Activated T-cell treated with anti-CD3 and anti-CD28 coated beads, Interleukin-2, amount 50 U/mL, for 72 hours (primary cell): Measurements from ENCODE around the gene C9orf152. TPM values are rescaled to one million over a fixed set of nuclear protein-coding genes. Genes with fewer than 3 reads are reported as not detected.

ENCODE experiments used
- ATAC-seq, 2 donors: fragments of 150-1000 bp; cut with Tn5 transposase; replicated peaks in 1 of 2; 2 replicates each; pipeline ENCODE4 v1.10.0; 2021; ENCODE audit warnings: moderate library complexity in 2 of 2, mild to moderate bottlenecking in 1 of 2
- DNase-seq, 2 donors: peaks; one replicate each; pipeline ENCODE4 v3.0.0; 2021 to 2022; ENCODE audit warnings: mixed read lengths in 1 of 2
- H3K27ac Mint-ChIP-seq: one replicate; pipeline ENCODE4 v1.8.0; 2022; ENCODE audit warnings: mild to moderate bottlenecking, moderate library complexity, mixed read lengths
- H3K27me3 Mint-ChIP-seq: one replicate; pipeline ENCODE4 v1.8.0; 2022; ENCODE audit warnings: low read depth, mixed read lengths
- H3K36me3 Mint-ChIP-seq, 2 donors: one replicate each; pipeline ENCODE4 v1.8.0; 2022; ENCODE audit warnings: mixed read lengths in 2 of 2, mild to moderate bottlenecking in 1 of 2; ENCODE audit not compliant: insufficient read depth in 2 of 2
- H3K4me1 Mint-ChIP-seq: one replicate; pipeline ENCODE4 v1.8.0; 2022; ENCODE audit warnings: low read depth, mixed read lengths
- H3K4me3 Mint-ChIP-seq, 2 donors: one replicate each; pipeline ENCODE4 v1.8.0; 2022; ENCODE audit warnings: mild to moderate bottlenecking in 2 of 2, mixed read lengths in 2 of 2, moderate library complexity in 2 of 2
- H3K9me3 Mint-ChIP-seq, 2 donors: one replicate each; pipeline ENCODE4 v1.8.0; 2022; ENCODE audit warnings: mixed read lengths in 2 of 2
- total RNA-seq, 2 donors: library from RNA; stranded (reverse); gene quantifications; one replicate each; pipeline ENCODE4 v1.2.3, GENCODE V29; 2022

C9orf152 gene
- total RNA-seq, 2 donors from 2014 or later, result not detected

- Mint-ChIP-seq H3K4me1 (peaks cover 6% of the 10 kb centered on the region), H3K4me3 (no peak overlapping the region), H3K27me3 (no peaks in the 10 kb centered on the region), H3K36me3 (no peaks in the 10 kb centered on the region), H3K27ac (no peak overlapping the region), H3K9me3 (no peaks in the 10 kb centered on the region)
- ATAC-seq (peak in 1 of 2 donors; percentile 19), DNase-seq (no peak)
Measured at GRCh38 chr9:110186254-110186653, 21.7 kb downstream of the C9orf152 start.

DNA sequence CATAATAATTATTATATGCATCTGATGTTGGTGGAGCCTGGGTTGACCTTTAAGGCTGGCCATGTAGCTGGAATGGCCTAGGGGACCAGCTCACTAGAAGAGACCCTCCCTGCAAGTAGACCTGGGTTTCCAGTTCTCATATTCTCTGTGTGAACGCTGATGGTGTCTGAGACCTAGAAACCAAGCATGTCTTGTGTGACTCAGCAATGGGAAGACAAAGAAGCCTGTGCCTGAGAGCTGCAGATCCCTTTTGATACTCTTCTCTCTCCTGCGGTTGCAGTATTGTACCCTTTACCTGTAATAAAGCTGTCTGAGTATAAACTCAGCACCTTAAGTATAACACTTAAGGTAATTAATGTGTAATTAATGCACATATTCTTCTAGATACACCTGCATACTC lies 22.2 kb downstream of the C9orf152 start:
- Mint-ChIP-seq H3K4me1 (peaks cover 6% of the 10 kb centered on the region), H3K36me3 (no peaks in the 10 kb centered on the region), H3K9me3 (peaks cover 0 to 3% of the 10 kb centered on the region in 2 donors), H3K27me3 (no peaks in the 10 kb centered on the region), H3K4me3 (no peak overlapping the region), H3K27ac (no peak overlapping the region)
- ATAC-seq (no peak), DNase-seq (no peak)

DNA sequence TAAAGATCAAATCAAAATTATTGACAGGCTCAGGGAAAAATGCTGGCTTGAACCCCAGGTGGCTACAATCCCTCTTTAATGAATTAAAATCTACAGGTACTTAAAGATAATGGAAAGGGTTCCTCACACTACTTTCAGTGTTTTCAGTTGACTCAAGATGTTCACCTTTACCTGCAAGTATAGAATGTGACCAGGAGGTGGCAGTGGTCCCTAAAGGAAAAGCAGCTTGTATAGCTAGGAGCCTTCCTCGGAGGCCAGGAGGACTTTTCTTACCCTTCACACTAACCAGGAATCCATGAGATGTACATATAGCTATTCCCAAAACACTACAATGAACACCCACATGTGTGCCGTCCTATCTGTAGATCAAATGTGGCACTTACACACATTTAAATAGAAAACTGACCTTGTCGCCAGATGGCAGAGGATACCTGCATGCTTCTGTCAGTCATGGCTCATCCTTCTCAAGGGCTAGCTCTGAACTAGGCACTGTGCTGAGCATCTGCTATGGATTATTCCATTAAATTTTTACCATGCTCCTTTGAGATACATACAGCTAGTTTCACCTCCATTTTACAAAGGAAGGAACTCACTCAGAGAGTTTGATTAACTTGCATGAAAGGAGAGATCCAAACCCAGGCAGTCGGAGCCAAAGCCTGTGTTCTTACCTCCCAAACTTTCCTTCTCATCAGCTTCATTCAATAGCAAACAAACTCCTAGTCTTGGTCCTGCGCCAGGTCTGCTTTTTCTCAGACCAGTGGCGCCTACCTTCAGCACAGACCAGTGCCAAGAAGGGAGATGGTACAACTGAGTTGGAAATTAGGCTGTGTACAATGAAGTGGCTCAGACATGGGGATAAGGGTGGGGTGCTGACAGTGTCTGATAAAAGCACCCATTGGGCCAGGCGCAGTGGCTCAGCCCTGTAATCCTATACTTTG lies 24.5 kb downstream of the C9orf152 start:
- no peak overlapping the region for H3K27ac Mint-ChIP-seq
- no peaks in the 10 kb centered on the region for H3K27me3 Mint-ChIP-seq
- H3K36me3 Mint-ChIP-seq, result no peaks in the 10 kb centered on the region
- H3K4me3 Mint-ChIP-seq, result no peak overlapping the region
- peaks cover 17% of the 10 kb centered on the region for H3K4me1 Mint-ChIP-seq
- DNase-seq, result peak; percentile 62 to 67
- peaks cover 0 to 3% of the 10 kb centered on the region in 2 donors for H3K9me3 Mint-ChIP-seq
- peak; percentile 54 to 61 for ATAC-seq

DNA sequence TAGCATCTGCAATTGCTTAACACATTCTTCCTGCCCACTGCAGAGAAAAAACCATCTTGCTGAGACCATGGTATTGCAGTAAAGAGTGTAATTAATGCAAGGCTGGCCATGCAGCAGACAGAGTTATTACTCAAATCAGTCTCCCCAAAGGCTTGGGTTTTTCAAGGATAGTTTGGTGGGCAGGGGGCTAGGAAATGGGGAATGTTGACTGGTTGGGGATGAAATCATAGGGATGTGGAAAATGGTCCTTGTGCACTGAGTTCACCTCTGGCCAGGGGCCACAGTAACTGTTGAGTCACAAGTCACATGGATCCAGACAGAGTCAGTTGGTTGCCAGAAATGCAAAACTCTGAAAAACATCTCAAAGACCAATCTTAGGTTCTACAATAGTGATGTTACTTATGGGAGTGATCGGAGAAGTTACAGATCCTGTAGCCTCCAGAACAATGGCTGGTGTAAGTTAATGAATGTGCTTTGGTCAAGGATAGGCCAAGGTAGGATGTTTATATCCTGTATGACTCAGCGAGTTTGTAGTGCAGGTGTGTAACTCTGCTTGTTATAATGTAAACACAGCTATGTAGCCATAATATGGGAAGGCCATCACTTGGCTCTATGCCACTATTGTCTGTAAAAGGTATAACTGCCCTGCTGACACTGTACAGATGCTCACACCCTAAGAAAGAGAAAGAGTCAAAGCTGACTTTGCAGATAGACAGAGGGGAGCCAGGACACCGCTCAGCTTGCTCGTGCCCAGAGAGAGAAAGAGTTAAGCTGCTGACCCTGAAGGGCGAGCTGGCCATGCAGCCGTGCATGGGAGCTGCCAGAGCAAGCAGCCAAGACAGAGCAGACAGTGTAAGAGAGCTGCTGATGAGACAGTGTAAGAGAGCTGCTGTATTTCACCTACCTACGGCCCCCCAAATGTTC lies 27.2 kb downstream of the C9orf152 start:
- H3K36me3 Mint-ChIP-seq, result no peaks in the 10 kb centered on the region
- ATAC-seq, result peak; percentile 12 to 21
- no peak overlapping the region for H3K27ac Mint-ChIP-seq
- no peak for DNase-seq
- no peak overlapping the region for H3K4me3 Mint-ChIP-seq
- peaks cover 12% of the 10 kb centered on the region for H3K4me1 Mint-ChIP-seq
- no peaks in the 10 kb centered on the region for H3K27me3 Mint-ChIP-seq
- peaks cover 0 to 3% of the 10 kb centered on the region in 2 donors for H3K9me3 Mint-ChIP-seq

- Mint-ChIP-seq H3K4me1 (peaks cover 12% of the 10 kb centered on the region), H3K27ac (peak overlapping the region; percentile 14), H3K4me3 (no peak overlapping the region), H3K27me3 (no peaks in the 10 kb centered on the region), H3K9me3 (peaks cover 0 to 3% of the 10 kb centered on the region in 2 donors), H3K36me3 (no peaks in the 10 kb centered on the region)
- no peak for ATAC-seq
- no peak for DNase-seq
Measured at GRCh38 chr9:110179734-110180133, 28.2 kb downstream of the C9orf152 start.

GRCh38 chr9:110178281-110178680 lies 29.7 kb downstream of the C9orf152 start:
- no peaks in the 10 kb centered on the region for H3K27me3 Mint-ChIP-seq
- H3K4me3 Mint-ChIP-seq, result no peak overlapping the region
- peaks cover 16% of the 10 kb centered on the region for H3K4me1 Mint-ChIP-seq
- ATAC-seq, result no peak
- peaks cover 0 to 3% of the 10 kb centered on the region in 2 donors for H3K9me3 Mint-ChIP-seq
- no peaks in the 10 kb centered on the region for H3K36me3 Mint-ChIP-seq
- DNase-seq, result no peak
- H3K27ac Mint-ChIP-seq, result no peak overlapping the region

DNA sequence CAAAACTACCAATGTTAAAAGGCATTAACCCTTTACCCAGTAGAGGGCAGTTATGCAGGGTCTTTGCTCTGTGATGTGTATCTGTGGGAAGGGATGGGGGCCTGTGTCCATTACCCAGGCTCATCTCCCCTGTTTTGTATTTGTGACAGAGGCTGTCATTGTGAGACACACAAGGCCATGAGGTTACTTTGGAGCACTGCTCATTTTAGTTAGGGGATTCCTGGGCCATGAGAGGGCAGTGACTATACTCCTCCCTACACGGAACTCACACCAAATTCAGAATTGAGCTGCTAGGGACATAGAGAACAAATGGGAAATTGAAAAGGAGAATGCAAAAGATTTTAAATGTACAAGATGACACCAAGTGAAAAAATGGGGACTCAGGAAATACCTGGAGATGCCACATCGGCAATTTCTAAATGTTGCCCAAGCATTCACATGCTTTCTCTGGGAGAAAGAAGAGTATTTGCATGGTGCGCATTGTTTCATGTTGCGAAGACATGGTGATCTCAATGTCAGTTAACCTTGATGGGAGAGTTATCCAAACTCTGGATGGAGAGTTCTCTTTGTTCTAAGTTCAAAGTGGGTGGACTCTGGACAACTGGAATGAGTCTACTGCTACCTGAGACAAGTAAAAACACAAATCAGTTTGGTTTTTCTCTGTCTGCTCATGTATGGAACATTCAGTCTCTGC lies 32.5 kb downstream of the C9orf152 start:
- H3K9me3 Mint-ChIP-seq, result no peaks in the 10 kb centered on the region
- ATAC-seq (no peak), DNase-seq (no peak)
- H3K27ac Mint-ChIP-seq, result no peak overlapping the region
- H3K4me1 Mint-ChIP-seq, result peaks cover 26% of the 10 kb centered on the region
- peaks cover 1 to 2% of the 10 kb centered on the region in 2 donors for H3K36me3 Mint-ChIP-seq
- no peaks in the 10 kb centered on the region for H3K27me3 Mint-ChIP-seq
- no peak overlapping the region for H3K4me3 Mint-ChIP-seq

DNA sequence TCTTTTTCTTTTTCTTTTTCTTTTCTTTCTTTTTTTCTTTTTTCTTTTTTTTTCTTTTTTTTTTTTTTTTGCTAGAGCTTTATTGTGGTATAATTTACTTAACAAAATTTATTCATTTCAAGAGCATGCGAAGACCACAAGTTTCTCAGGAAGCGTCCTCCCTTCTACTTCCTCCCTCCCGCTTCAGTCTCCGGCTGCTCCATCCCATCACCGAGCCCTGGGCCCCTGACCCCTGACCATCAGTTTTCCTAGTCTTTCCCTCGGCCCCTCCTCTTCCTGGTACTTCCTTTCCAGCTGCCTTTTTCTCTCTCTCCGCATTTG lies 34.7 kb downstream of the C9orf152 start:
- no peak overlapping the region for H3K27ac Mint-ChIP-seq
- H3K4me3 Mint-ChIP-seq, result peak overlapping the region; percentile 2 to 44
- H3K36me3 Mint-ChIP-seq, result peaks cover 11 to 15% of the 10 kb centered on the region in 2 donors
- H3K4me1 Mint-ChIP-seq, result peaks cover 14% of the 10 kb centered on the region
- no peak for DNase-seq
- H3K27me3 Mint-ChIP-seq, result no peaks in the 10 kb centered on the region
- H3K9me3 Mint-ChIP-seq, result no peaks in the 10 kb centered on the region
- ATAC-seq, result no peak

- ATAC-seq, result no peak
- Mint-ChIP-seq H3K27me3 (no peaks in the 10 kb centered on the region), H3K4me3 (no peak overlapping the region), H3K9me3 (no peaks in the 10 kb centered on the region), H3K36me3 (peaks cover 13 to 21% of the 10 kb centered on the region in 2 donors), H3K27ac (no peak overlapping the region), H3K4me1 (peaks cover 14% of the 10 kb centered on the region)
- no peak for DNase-seq
Measured at GRCh38 chr9:110170357-110171257, 37.4 kb downstream of the C9orf152 start.

- peaks cover 12% of the 10 kb centered on the region for H3K4me1 Mint-ChIP-seq
- no peak overlapping the region for H3K4me3 Mint-ChIP-seq
- H3K36me3 Mint-ChIP-seq, result peaks cover 13 to 23% of the 10 kb centered on the region in 2 donors
- H3K9me3 Mint-ChIP-seq, result no peaks in the 10 kb centered on the region
- peak overlapping the region; percentile 61 for H3K27ac Mint-ChIP-seq
- no peaks in the 10 kb centered on the region for H3K27me3 Mint-ChIP-seq
- DNase-seq, result no peak
- no peak for ATAC-seq
Measured at GRCh38 chr9:110168486-110168885, 39.5 kb downstream of the C9orf152 start.

GRCh38 chr9:110161940-110162339 lies 46.0 kb downstream of the C9orf152 start:
- peak overlapping the region; percentile 41 to 49 for H3K4me3 Mint-ChIP-seq
- H3K27me3 Mint-ChIP-seq, result no peaks in the 10 kb centered on the region
- DNase-seq (no peak), ATAC-seq (peak; percentile 60 to 68)
- H3K4me1 Mint-ChIP-seq, result peaks cover 56% of the 10 kb centered on the region
- H3K9me3 Mint-ChIP-seq, result peaks cover 0 to 3% of the 10 kb centered on the region in 2 donors
- H3K36me3 Mint-ChIP-seq, result peaks cover 6 to 16% of the 10 kb centered on the region in 2 donors
- peak overlapping the region; percentile 78 for H3K27ac Mint-ChIP-seq

DNA sequence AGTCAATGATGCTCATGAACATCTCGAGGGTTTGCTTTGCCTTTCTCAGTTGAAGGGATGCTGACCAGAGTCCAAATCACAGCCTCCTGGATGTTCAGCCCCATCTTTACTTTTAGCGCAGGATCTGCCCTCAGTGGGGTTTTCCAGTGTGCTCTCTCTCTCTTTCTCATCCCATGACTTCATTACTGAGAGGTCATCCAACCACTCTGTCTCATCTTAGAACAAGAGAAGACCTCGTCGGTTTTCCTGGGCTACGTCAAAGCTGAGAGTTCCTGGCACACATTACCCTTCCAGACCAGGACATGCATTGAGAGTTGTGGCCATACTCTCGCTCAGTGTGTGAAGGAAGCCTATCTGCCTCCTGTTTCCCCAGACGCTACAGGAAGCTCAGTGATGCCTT lies 47.3 kb downstream of the C9orf152 start:
- no peak overlapping the region for H3K27ac Mint-ChIP-seq
- peaks cover 8 to 19% of the 10 kb centered on the region in 2 donors for H3K36me3 Mint-ChIP-seq
- peak overlapping the region in 1 of 2 donors; percentile 13 for H3K4me3 Mint-ChIP-seq
- no peaks in the 10 kb centered on the region for H3K27me3 Mint-ChIP-seq
- H3K9me3 Mint-ChIP-seq, result peaks cover 0 to 3% of the 10 kb centered on the region in 2 donors
- ATAC-seq, result peak in 1 of 2 donors; percentile 21
- DNase-seq, result no peak
- peaks cover 69% of the 10 kb centered on the region for H3K4me1 Mint-ChIP-seq
